H1 (cell line): ENCODE data around the gene CALU. TPM values are rescaled to one million over a fixed set of nuclear protein-coding genes. Genes with fewer than 3 reads are reported as not detected.

Experiments
- EP300 ChIP-seq, 2 experiments: IDR thresholded peaks; 1 replicate in 1 of 2; 2 replicates in 1 of 2; pipeline ENCODE4 v1.6.1; 2011 to 2012; ENCODE audit warnings: low read depth in 2 of 2, low read length in 2 of 2, mild to moderate bottlenecking in 2 of 2, borderline replicate concordance in 1 of 2, inconsistent platforms in 1 of 2, moderate library complexity in 1 of 2
- SAP30 ChIP-seq: fragments of 300-600 bp; sonication (generic); IDR thresholded peaks from 2 replicates; pipeline ENCODE4 v1.7.1; 2012; ENCODE audit warnings: low read length, moderate library complexity, mild to moderate bottlenecking, inconsistent platforms; ENCODE audit not compliant: insufficient read depth, insufficient replicate concordance
- polyA plus RNA-seq, 7 experiments: library from polyadenylated mRNA; depleted of rRNA in 3 of 7; stranded (reverse) in 5 of 7; unstranded in 2 of 7; fragments of >200 nt in 5 of 7; fragments of 200-250 nt in 2 of 7; gene quantifications; 1 replicate in 5 of 7; 2 replicates in 1 of 7; 4 replicates in 1 of 7; pipeline versions ENCODE4 v1.2.1 to v1.2.3, GENCODE V29; 2011 to 2013; ENCODE audit warnings: missing spikeins in 2 of 7, mixed read lengths in 2 of 7
- total RNA-seq: library from RNA; stranded (reverse); fragmentation: NEBNext Ultra II Directional; extraction: Animal tissue kit (Norgen Biotek cat#: 25700); gene quantifications from 2 replicates; pipeline ENCODE4 v1.2.1, GENCODE V29; 2021
- TF ChIP-seq, protein P1 (sequence below): fragments of 300-600 bp; sonication (generic); IDR thresholded peaks from 2 replicates; pipeline ENCODE4 v1.7.1; 2012; ENCODE audit warnings: low read length, moderate library complexity, mild to moderate bottlenecking, inconsistent platforms; ENCODE audit not compliant: insufficient replicate concordance
- TF ChIP-seq, protein P2 (sequence below): IDR thresholded peaks from 2 replicates; pipeline ENCODE4 v1.6.1; 2012; ENCODE audit warnings: inconsistent platforms
- TF ChIP-seq, protein P3 (sequence below), 3 experiments: IDR thresholded peaks; 1 replicate in 2 of 3; 2 replicates in 1 of 3; pipeline versions ENCODE4 v1.5.1 to v1.6.1; 2011; ENCODE audit warnings: low read length in 3 of 3, mild to moderate bottlenecking in 3 of 3, inconsistent platforms in 2 of 3, low read depth in 1 of 3, moderate library complexity in 1 of 3; ENCODE audit not compliant: insufficient read depth in 1 of 3; ENCODE audit errors: control extremely low read depth in 1 of 3

The CALU gene
- total and polyA plus RNA-seq, 2 of the 8 experiments (the other 6 are each of a cell fraction or from before 2014, with no cell fraction given) = 67.2 to 170 TPM

DNA sequence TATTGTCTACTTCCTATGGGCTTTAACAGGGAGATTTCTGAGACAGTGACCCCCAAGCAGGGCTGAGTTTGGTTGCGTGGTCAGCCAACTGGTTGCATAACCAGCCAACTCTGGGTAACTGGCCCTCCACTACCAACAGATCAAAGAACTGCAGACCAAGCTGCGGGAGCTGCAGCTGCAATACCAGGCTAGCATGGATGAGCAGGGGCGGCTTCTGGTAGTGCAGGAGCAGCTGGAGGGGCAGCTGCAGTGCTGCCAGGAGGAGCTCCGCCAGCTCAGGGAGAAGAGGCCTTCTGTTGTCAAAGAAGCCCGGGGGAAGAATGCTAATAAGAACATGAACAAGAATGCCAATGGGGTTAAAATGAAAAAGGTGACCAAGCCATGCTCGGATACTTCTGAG, 75.3 kb downstream of the CALU start (continued):
- TF ChIP-seq, protein P1, sequence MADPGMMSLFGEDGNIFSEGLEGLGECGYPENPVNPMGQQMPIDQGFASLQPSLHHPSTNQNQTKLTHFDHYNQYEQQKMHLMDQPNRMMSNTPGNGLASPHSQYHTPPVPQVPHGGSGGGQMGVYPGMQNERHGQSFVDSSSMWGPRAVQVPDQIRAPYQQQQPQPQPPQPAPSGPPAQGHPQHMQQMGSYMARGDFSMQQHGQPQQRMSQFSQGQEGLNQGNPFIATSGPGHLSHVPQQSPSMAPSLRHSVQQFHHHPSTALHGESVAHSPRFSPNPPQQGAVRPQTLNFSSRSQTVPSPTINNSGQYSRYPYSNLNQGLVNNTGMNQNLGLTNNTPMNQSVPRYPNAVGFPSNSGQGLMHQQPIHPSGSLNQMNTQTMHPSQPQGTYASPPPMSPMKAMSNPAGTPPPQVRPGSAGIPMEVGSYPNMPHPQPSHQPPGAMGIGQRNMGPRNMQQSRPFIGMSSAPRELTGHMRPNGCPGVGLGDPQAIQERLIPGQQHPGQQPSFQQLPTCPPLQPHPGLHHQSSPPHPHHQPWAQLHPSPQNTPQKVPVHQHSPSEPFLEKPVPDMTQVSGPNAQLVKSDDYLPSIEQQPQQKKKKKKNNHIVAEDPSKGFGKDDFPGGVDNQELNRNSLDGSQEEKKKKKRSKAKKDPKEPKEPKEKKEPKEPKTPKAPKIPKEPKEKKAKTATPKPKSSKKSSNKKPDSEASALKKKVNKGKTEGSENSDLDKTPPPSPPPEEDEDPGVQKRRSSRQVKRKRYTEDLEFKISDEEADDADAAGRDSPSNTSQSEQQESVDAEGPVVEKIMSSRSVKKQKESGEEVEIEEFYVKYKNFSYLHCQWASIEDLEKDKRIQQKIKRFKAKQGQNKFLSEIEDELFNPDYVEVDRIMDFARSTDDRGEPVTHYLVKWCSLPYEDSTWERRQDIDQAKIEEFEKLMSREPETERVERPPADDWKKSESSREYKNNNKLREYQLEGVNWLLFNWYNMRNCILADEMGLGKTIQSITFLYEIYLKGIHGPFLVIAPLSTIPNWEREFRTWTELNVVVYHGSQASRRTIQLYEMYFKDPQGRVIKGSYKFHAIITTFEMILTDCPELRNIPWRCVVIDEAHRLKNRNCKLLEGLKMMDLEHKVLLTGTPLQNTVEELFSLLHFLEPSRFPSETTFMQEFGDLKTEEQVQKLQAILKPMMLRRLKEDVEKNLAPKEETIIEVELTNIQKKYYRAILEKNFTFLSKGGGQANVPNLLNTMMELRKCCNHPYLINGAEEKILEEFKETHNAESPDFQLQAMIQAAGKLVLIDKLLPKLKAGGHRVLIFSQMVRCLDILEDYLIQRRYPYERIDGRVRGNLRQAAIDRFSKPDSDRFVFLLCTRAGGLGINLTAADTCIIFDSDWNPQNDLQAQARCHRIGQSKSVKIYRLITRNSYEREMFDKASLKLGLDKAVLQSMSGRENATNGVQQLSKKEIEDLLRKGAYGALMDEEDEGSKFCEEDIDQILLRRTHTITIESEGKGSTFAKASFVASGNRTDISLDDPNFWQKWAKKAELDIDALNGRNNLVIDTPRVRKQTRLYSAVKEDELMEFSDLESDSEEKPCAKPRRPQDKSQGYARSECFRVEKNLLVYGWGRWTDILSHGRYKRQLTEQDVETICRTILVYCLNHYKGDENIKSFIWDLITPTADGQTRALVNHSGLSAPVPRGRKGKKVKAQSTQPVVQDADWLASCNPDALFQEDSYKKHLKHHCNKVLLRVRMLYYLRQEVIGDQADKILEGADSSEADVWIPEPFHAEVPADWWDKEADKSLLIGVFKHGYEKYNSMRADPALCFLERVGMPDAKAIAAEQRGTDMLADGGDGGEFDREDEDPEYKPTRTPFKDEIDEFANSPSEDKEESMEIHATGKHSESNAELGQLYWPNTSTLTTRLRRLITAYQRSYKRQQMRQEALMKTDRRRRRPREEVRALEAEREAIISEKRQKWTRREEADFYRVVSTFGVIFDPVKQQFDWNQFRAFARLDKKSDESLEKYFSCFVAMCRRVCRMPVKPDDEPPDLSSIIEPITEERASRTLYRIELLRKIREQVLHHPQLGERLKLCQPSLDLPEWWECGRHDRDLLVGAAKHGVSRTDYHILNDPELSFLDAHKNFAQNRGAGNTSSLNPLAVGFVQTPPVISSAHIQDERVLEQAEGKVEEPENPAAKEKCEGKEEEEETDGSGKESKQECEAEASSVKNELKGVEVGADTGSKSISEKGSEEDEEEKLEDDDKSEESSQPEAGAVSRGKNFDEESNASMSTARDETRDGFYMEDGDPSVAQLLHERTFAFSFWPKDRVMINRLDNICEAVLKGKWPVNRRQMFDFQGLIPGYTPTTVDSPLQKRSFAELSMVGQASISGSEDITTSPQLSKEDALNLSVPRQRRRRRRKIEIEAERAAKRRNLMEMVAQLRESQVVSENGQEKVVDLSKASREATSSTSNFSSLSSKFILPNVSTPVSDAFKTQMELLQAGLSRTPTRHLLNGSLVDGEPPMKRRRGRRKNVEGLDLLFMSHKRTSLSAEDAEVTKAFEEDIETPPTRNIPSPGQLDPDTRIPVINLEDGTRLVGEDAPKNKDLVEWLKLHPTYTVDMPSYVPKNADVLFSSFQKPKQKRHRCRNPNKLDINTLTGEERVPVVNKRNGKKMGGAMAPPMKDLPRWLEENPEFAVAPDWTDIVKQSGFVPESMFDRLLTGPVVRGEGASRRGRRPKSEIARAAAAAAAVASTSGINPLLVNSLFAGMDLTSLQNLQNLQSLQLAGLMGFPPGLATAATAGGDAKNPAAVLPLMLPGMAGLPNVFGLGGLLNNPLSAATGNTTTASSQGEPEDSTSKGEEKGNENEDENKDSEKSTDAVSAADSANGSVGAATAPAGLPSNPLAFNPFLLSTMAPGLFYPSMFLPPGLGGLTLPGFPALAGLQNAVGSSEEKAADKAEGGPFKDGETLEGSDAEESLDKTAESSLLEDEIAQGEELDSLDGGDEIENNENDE = no peak
- TF ChIP-seq EP300 (IDR thresholded peaks at IDR 0.05; ENCODE audit: borderline replicate concordance in 1 of 2, low read depth in 2 of 2, low read length in 2 of 2) (no peak), SAP30 (no peak)
- TF ChIP-seq, protein P2, sequence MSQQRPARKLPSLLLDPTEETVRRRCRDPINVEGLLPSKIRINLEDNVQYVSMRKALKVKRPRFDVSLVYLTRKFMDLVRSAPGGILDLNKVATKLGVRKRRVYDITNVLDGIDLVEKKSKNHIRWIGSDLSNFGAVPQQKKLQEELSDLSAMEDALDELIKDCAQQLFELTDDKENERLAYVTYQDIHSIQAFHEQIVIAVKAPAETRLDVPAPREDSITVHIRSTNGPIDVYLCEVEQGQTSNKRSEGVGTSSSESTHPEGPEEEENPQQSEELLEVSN = no peak
- TF ChIP-seq, protein P3, sequence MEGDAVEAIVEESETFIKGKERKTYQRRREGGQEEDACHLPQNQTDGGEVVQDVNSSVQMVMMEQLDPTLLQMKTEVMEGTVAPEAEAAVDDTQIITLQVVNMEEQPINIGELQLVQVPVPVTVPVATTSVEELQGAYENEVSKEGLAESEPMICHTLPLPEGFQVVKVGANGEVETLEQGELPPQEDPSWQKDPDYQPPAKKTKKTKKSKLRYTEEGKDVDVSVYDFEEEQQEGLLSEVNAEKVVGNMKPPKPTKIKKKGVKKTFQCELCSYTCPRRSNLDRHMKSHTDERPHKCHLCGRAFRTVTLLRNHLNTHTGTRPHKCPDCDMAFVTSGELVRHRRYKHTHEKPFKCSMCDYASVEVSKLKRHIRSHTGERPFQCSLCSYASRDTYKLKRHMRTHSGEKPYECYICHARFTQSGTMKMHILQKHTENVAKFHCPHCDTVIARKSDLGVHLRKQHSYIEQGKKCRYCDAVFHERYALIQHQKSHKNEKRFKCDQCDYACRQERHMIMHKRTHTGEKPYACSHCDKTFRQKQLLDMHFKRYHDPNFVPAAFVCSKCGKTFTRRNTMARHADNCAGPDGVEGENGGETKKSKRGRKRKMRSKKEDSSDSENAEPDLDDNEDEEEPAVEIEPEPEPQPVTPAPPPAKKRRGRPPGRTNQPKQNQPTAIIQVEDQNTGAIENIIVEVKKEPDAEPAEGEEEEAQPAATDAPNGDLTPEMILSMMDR (IDR thresholded peaks at IDR 0.05; ENCODE audit: control extremely low read depth in 1 of 3, insufficient read depth in 1 of 3, low read depth in 1 of 3, low read length in 3 of 3) = no peak
